Fibroblast of gingiva (primary cell): Measurements from ENCODE around the gene WBP2.

ENCODE experiments used
- DNase-seq: peaks from one replicate; pipeline ENCODE4 v3.0.0-alpha.2; 2011; ENCODE audit warnings: low read depth

The WBP2 gene

DNA sequence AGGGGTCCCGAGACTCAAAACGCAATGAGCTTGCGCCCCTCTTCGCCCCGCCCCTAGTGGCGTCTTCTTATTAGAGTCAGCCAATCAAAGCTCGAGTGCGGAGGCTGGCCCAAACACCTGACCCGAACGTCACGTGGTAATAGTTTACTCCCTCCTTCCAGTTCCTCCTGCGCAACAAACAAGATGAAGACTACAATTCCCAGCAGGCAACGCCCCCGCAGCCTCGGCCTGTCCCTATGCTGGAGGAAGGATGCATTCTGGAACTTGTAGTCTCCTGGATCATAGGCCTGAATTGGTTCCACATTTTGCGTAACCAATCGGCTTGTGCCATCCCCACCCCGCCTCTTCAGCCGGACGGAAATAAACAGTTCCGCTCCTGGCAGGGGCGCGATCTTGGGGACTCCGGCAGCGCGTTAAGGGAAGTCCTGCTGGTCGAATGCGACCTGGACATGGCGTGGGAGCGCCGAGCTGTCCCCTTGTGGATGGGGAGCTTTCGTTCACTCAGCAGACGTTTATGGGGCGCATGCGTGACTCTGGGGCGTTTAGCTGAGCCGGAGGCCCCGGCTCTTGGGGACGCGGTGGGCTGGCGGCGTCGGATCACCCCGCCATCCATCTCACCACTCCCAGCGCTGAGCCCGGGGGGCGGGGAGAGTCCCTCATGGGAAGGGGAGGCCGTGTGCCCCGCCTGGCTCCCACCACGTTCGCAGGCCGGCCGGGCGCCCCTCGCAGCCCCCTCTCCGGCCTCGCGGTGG is at the start of gene WBP2:
TSS of gene WBP2 (minus strand) at position 26 of the 752 bp plus-strand sequence. CDS start 38 bp downstream, outside the sequence.
- peak; percentile 100 for DNase-seq

- DNase-seq: no peak
Measured at GRCh38 chr17:75902406-75902805, 47.3 kb upstream of the WBP2 start.

DNA sequence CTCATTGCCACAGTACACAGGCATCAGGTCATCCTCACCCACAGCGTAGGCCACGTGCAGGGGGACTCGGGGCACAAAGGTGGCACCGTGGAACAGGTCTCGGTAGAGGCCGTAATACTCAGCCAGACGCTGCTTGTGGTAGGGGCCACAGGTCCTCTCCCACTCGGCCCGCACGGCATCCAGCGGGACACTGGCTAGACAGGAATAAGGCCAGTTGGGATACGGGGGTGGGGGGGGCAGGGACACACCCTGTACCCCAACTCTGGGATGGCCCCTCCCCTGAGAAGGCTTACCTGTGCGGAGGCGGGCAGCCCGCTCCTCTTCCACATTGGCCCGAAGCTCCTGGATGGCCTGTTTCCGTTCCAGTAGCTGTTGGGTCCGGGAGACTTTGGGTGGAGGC is 46.6 kb upstream of the WBP2 start:
- no peak for DNase-seq

GRCh38 chr17:75900691-75901533 is 45.8 kb upstream of the WBP2 start:
- no peak for DNase-seq

DNA sequence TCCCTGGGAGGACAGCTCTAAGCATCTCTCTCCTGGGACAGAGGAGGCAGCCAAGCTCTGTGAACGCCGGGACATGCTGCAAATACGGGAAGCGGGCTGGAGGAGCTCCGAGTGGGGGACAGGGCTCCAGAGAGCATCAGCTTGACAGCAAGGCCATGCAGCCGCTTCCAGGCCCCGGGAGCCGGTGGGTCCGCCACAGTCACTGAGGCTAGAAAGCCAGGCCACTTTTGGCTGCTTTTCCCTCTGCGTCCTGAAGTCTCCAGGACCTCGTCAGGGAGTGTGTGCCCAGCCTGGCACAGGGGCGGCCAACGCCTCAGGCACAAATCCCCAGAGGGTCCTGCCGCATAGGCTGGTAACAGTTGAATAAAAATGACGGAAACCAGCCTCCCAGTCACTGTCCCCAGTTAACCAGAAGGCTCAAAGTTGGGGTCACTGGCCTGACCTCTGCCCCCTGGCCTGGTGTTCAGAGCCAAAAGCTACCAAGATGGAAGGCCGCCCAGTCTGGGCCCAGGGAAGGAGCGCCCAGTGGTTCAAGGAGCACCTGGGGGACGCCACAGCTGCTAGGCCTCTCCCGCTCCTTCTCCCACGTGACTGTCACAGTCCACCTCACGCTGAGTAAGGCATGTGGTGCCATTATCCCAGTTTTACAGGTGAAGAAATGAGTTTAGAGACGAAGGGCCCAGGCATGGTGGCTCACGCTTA is 44.8 kb upstream of the WBP2 start:
- DNase-seq: no peak

- no peak for DNase-seq
Measured at GRCh38 chr17:75899353-75899752, 44.2 kb upstream of the WBP2 start.

GRCh38 chr17:75898791-75899190 is 43.7 kb upstream of the WBP2 start:
- DNase-seq: no peak

- DNase-seq: no peak
Measured at GRCh38 chr17:75898065-75898464, 42.9 kb upstream of the WBP2 start.

- DNase-seq: no peak
Measured at GRCh38 chr17:75897160-75898019, 42.3 kb upstream of the WBP2 start.

DNA sequence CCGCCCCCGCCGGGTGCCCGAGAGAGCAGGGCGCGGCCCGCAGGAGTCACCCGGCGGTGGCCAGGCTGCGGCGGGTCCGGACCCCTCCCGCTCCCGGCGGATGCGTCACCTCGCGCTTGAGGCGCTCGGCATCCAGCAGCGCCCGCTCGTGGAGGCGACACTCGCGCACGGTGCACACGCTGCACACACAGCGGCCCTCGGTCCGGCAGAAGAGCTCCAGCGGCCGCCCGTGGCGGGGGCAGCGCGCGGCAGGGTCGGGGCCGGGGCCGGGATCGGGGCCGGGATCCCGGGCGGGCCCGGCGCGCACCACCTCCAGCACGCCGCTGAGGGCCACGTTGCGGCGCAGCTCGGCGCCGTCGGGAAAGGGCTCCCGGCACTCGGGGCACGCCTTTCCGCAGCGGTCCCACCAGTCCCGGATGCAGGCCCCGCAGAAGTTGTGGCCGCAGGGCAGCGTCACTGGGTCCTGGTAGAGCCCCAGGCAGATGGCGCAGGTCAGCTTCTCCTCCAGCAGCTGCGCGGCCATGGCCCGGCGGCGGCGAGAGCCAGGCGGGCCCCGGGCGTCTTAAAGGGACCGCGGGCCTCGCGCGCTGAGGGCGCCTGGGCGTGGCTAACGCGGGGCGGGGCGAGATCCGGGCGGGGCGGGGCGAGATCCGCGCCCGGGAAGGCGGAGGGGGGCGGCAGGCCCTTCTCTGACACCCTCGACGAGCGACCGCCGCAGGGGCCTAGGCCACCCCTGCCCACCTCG is 41.5 kb upstream of the WBP2 start, which contains the start of gene TRIM65:
TSS of gene TRIM65 (minus strand) at position 537 of the 745 bp plus-strand sequence. CDS start at position 523, 14 bp downstream.
- DNase-seq: peak; percentile 76

DNA sequence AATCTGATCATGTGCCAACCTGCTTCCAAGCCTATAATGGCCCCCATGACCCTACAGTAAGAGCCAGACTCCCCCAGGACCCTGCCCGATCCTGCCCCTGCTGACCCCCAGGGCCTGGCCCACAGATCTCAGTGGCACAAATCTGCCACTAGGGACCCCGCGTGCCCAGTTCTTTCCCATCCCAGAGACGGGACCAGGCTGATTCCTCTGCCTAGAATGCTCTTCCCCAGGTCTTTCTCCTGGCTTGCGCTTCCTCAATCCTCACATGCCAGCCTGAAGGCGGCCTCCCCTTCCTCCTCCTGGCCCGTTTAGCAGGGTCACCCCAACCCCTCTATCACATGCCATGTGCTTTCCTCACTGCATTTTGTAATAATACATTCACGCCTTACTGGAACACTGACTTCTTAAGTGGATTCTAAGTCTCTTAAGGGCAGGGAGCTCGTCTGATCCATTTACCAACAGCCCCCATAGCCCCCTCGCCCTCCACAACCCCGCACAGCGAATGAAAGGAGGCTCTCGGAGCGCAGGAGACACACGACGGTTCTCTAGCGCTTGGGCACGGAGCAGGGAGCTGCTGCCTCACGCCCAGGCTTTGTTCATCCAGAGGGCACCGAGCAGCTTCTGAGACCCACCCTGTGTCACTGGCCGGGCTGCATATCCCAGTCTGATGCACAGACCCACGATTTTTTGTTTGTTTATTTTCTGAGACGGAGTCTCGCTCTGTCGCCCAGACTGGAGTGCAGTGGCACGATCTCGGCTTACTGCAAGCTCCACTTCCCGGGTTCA is 40.4 kb upstream of the WBP2 start:
- DNase-seq: peak; percentile 10

- DNase-seq: peak; percentile 33
Measured at GRCh38 chr17:75894049-75894733, 39.1 kb upstream of the WBP2 start.

GRCh38 chr17:75893305-75894048 is 38.3 kb upstream of the WBP2 start:
- DNase-seq: no peak

GRCh38 chr17:75892556-75893224 is 37.6 kb upstream of the WBP2 start:
- no peak for DNase-seq

GRCh38 chr17:75891605-75892555 is 36.7 kb upstream of the WBP2 start:
- no peak for DNase-seq

GRCh38 chr17:75891022-75891604 is 36.0 kb upstream of the WBP2 start:
- DNase-seq: no peak
